Coronary artery (tissue), 2 donors: ENCODE data around the gene WFIKKN1.

Experiments
- DNase-seq: peaks from one replicate; pipeline ENCODE4 v3.0.0-alpha.2; 2017; ENCODE audit warnings: low spot score
- H3K27ac ChIP-seq, 2 donors: fragments of 200-600 bp; sonication (generic); one replicate each; pipeline ENCODE4 v1.5.1; 2016 to 2019
- H3K4me3 ChIP-seq: fragments of 200-600 bp; sonication (generic); 2 replicates; pipeline ENCODE4 v1.5.1; 2016; ENCODE audit warnings: mild to moderate bottlenecking, moderate library complexity
- CTCF ChIP-seq: fragments of 200-600 bp; sonication (generic); IDR thresholded peaks from one replicate; pipeline ENCODE4 v1.5.1; 2019; ENCODE audit warnings: antibody characterized with exemption

WFIKKN1 gene

GRCh38 chr16:680625-680945 lies 49.8 kb downstream of the WFIKKN1 start:
- DNase-seq: no peak
- H3K4me3 ChIP-seq: peak overlapping the region; percentile 97
- peak overlapping the region; percentile 73 to 98 for H3K27ac ChIP-seq
- TF ChIP-seq CTCF: no peak

GRCh38 chr16:680967-681745 lies 50.4 kb downstream of the WFIKKN1 start:
- Histone ChIP-seq H3K27ac (peak overlapping the region; percentile 73 to 98), H3K4me3 (peak overlapping the region; percentile 97)
- no peak for TF ChIP-seq CTCF
- DNase-seq: no peak

GRCh38 chr16:681746-682427 lies 51.1 kb downstream of the WFIKKN1 start:
- Histone ChIP-seq H3K27ac (no peak overlapping the region), H3K4me3 (peak overlapping the region; percentile 97)
- no peak for TF ChIP-seq CTCF
- no peak for DNase-seq

GRCh38 chr16:682493-683395 lies 52.0 kb downstream of the WFIKKN1 start:
- Histone ChIP-seq H3K27ac (no peak overlapping the region), H3K4me3 (peak overlapping the region; percentile 98)
- TF ChIP-seq CTCF: no peak
- DNase-seq: no peak

GRCh38 chr16:683396-684070 lies 52.7 kb downstream of the WFIKKN1 start:
- no peak for DNase-seq
- Histone ChIP-seq H3K27ac (peak overlapping the region; percentile 67 to 90), H3K4me3 (peak overlapping the region; percentile 98)
- TF ChIP-seq CTCF: no peak
